HepG2 (cell line): ENCODE results near the gene PCNP. TPM values are rescaled to one million over a fixed set of nuclear protein-coding genes. Genes with fewer than 3 reads are reported as not detected.
A peak's percentile ranks its signal among the peaks of the same experiment; 100 is the strongest.

Source experiments
- DNMT3B ChIP-seq: conservative IDR thresholded peaks from 2 replicates; pipeline ENCODE4 v1.6.1; 2016; ENCODE audit warnings: missing biosample characterization, control low read depth
- FOXA1 ChIP-seq, 2 experiments: fragments of 450-650 bp in 1 of 2; sonication (generic) in 1 of 2; formaldehyde crosslinking in 1 of 2; IDR thresholded peaks; 2 replicates each; pipeline versions ENCODE4 v1.4.0 to v1.6.1; 2016 to 2020; ENCODE audit warnings: missing genetic modification reagents in 1 of 2
- HDAC6 ChIP-seq: fragments of 200-600 bp; sonication (generic); IDR thresholded peaks from 2 replicates; pipeline ENCODE4 v1.7.0; 2017; ENCODE audit warnings: mild to moderate bottlenecking, antibody characterized with exemption, low read length, low read depth
- HNRNPLL ChIP-seq: fragments of 200-400 bp; formaldehyde crosslinking; IDR thresholded peaks from 2 replicates; pipeline ENCODE4 v1.6.1; 2017; ENCODE audit warnings: mild to moderate bottlenecking, low read depth, low read length; ENCODE audit not compliant: poor library complexity, severe bottlenecking
- KMT2A ChIP-seq: sonication (generic); formaldehyde crosslinking; IDR thresholded peaks from 2 replicates; pipeline ENCODE4 v1.4.0; 2020; ENCODE audit warnings: missing genetic modification reagents
- LCORL ChIP-seq, 2 experiments: fragments of 450-650 bp in 1 of 2; sonication (generic) in 1 of 2; formaldehyde crosslinking in 1 of 2; IDR thresholded peaks; 2 replicates each; pipeline versions ENCODE4 v1.5.0 to v1.6.1; 2017 to 2020; ENCODE audit warnings: antibody characterized with exemption in 1 of 2, missing genetic modification reagents in 1 of 2
- NFE2L1 ChIP-seq: sonication (generic); formaldehyde crosslinking; IDR thresholded peaks from 2 replicates; pipeline ENCODE4 v1.4.0; 2020; ENCODE audit warnings: missing genetic modification reagents, mild to moderate bottlenecking, borderline replicate concordance
- PHF21A ChIP-seq: sonication (generic); formaldehyde crosslinking; IDR thresholded peaks from 2 replicates; pipeline ENCODE4 v1.5.0; 2020; ENCODE audit warnings: mild to moderate bottlenecking, missing genetic modification reagents
- RORA ChIP-seq: sonication (generic); formaldehyde crosslinking; IDR thresholded peaks from 2 replicates; pipeline ENCODE4 v1.5.0; 2020; ENCODE audit warnings: mild to moderate bottlenecking, missing genetic modification reagents, moderate library complexity
- ZBTB42 ChIP-seq: sonication (generic); formaldehyde crosslinking; IDR thresholded peaks from 2 replicates; pipeline ENCODE4 v1.5.0; 2020; ENCODE audit warnings: mild to moderate bottlenecking, missing genetic modification reagents
- ZNF121 ChIP-seq: sonication (generic); formaldehyde crosslinking; IDR thresholded peaks from 2 replicates; pipeline ENCODE4 v1.5.0; 2020; ENCODE audit warnings: mild to moderate bottlenecking, missing genetic modification reagents
- ZNF253 ChIP-seq: sonication (generic); formaldehyde crosslinking; IDR thresholded peaks from 2 replicates; pipeline ENCODE4 v1.8.0; 2022; ENCODE audit warnings: mild to moderate bottlenecking, missing genetic modification reagents, borderline replicate concordance
- ZNF329 ChIP-seq: sonication (generic); formaldehyde crosslinking; IDR thresholded peaks from 2 replicates; pipeline ENCODE4 v1.9.0; 2021; ENCODE audit warnings: low read depth, mild to moderate bottlenecking, missing genetic modification reagents
- ZNF333 ChIP-seq: sonication (generic); formaldehyde crosslinking; IDR thresholded peaks from 2 replicates; pipeline ENCODE4 v1.4.0; 2020; ENCODE audit warnings: mild to moderate bottlenecking, missing genetic modification reagents, borderline replicate concordance
- ZNF446 ChIP-seq: sonication (generic); formaldehyde crosslinking; IDR thresholded peaks from 2 replicates; pipeline ENCODE4 v1.5.0; 2020; ENCODE audit warnings: mild to moderate bottlenecking, missing genetic modification reagents
- ZNF678 ChIP-seq: sonication (generic); formaldehyde crosslinking; IDR thresholded peaks from 2 replicates; pipeline ENCODE4 v1.4.0; 2020; ENCODE audit warnings: mild to moderate bottlenecking, missing genetic modification reagents
- ZNF747 ChIP-seq: sonication (generic); formaldehyde crosslinking; IDR thresholded peaks from 2 replicates; pipeline ENCODE4 v1.8.1; 2023; ENCODE audit warnings: missing genetic modification reagents, mild to moderate bottlenecking, borderline replicate concordance
- polyA plus RNA-seq, 8 experiments: library from polyadenylated mRNA; depleted of rRNA in 3 of 8; stranded (reverse) in 7 of 8; unstranded in 1 of 8; fragments of >200 nt; fragmentation: Illumina TruSeq in 4 of 8; extraction: Trizol in 4 of 8; gene quantifications; 2 replicates each; pipeline versions ENCODE4 v1.2.1 to v1.2.3, GENCODE V29; 2011 to 2016; ENCODE audit warnings: low read depth in 4 of 8, missing spikeins in 1 of 8, mixed read lengths in 1 of 8; ENCODE audit not compliant: insufficient read depth in 1 of 8
- total RNA-seq, 5 experiments: library from RNA; depleted of rRNA; stranded (reverse); fragments of >200 nt; fragmentation: Illumina TruSeq; extraction: Trizol; gene quantifications; 2 replicates each; pipeline ENCODE4 v1.2.3, GENCODE V29; 2016; ENCODE audit warnings: low read depth in 1 of 5
- TF ChIP-seq, protein P1 (sequence below): sonication (generic); formaldehyde crosslinking; IDR thresholded peaks from 2 replicates; pipeline ENCODE4 v1.5.0; 2020; ENCODE audit warnings: missing genetic modification reagents
- TF ChIP-seq, protein P2 (sequence below): sonication (generic); formaldehyde crosslinking; IDR thresholded peaks from 2 replicates; pipeline ENCODE4 v1.4.0; 2020; ENCODE audit warnings: mild to moderate bottlenecking, missing genetic modification reagents
- TF ChIP-seq, protein P3 (sequence below): sonication (generic); formaldehyde crosslinking; conservative IDR thresholded peaks from 2 replicates; pipeline ENCODE4 v1.4.0; 2020; ENCODE audit warnings: missing genetic modification reagents

PCNP gene
- total and polyA plus RNA-seq, 2 of the 13 experiments (the other 11 are each of a cell fraction or from before 2014, with no cell fraction given): 44.1 to 78.2 TPM

- TF ChIP-seq RORA (CRISPR knock-in tag) (no peak), LCORL (IDR thresholded peaks at IDR 0.05) (peak; percentile 49; the same call in 1 of the 2 replicates), LCORL (CRISPR knock-in tag; IDR thresholded peaks at IDR 0.05) (no peak; the same call in 1 of the 2 replicates), ZNF747 (no peak), FOXA1 (IDR thresholded peaks at IDR 0.05) (no peak), FOXA1 (CRISPR knock-in tag; IDR thresholded peaks at IDR 0.05) (0 out of 2 replicates have a peak, but pooled peaks have one; percentile 3), HNRNPLL (peak; percentile 63), NFE2L1 (peak; percentile 50; the same call in 1 of the 2 replicates), ZNF678 (CRISPR knock-in tag) (no peak), ZNF121 (CRISPR knock-in tag) (no peak), ZNF253 (CRISPR knock-in tag) (no peak; the same call in 1 of the 2 replicates), DNMT3B (CRISPR knock-in tag) (no peak), PHF21A (no peak), ZNF329 (CRISPR knock-in tag) (0 out of 2 replicates have a peak, but pooled peaks have one; percentile 56), KMT2A (CRISPR knock-in tag) (no peak; the same call in 1 of the 2 replicates), ZNF446 (CRISPR knock-in tag) (peak; percentile 86; the same call in 1 of the 2 replicates), ZNF333 (CRISPR knock-in tag) (peak; percentile 70; the same call in 1 of the 2 replicates), ZBTB42 (CRISPR knock-in tag) (no peak), HDAC6 (no peak)
- TF ChIP-seq, protein P1, sequence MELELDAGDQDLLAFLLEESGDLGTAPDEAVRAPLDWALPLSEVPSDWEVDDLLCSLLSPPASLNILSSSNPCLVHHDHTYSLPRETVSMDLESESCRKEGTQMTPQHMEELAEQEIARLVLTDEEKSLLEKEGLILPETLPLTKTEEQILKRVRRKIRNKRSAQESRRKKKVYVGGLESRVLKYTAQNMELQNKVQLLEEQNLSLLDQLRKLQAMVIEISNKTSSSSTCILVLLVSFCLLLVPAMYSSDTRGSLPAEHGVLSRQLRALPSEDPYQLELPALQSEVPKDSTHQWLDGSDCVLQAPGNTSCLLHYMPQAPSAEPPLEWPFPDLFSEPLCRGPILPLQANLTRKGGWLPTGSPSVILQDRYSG (CRISPR knock-in tag): no peak
- TF ChIP-seq, protein P2, sequence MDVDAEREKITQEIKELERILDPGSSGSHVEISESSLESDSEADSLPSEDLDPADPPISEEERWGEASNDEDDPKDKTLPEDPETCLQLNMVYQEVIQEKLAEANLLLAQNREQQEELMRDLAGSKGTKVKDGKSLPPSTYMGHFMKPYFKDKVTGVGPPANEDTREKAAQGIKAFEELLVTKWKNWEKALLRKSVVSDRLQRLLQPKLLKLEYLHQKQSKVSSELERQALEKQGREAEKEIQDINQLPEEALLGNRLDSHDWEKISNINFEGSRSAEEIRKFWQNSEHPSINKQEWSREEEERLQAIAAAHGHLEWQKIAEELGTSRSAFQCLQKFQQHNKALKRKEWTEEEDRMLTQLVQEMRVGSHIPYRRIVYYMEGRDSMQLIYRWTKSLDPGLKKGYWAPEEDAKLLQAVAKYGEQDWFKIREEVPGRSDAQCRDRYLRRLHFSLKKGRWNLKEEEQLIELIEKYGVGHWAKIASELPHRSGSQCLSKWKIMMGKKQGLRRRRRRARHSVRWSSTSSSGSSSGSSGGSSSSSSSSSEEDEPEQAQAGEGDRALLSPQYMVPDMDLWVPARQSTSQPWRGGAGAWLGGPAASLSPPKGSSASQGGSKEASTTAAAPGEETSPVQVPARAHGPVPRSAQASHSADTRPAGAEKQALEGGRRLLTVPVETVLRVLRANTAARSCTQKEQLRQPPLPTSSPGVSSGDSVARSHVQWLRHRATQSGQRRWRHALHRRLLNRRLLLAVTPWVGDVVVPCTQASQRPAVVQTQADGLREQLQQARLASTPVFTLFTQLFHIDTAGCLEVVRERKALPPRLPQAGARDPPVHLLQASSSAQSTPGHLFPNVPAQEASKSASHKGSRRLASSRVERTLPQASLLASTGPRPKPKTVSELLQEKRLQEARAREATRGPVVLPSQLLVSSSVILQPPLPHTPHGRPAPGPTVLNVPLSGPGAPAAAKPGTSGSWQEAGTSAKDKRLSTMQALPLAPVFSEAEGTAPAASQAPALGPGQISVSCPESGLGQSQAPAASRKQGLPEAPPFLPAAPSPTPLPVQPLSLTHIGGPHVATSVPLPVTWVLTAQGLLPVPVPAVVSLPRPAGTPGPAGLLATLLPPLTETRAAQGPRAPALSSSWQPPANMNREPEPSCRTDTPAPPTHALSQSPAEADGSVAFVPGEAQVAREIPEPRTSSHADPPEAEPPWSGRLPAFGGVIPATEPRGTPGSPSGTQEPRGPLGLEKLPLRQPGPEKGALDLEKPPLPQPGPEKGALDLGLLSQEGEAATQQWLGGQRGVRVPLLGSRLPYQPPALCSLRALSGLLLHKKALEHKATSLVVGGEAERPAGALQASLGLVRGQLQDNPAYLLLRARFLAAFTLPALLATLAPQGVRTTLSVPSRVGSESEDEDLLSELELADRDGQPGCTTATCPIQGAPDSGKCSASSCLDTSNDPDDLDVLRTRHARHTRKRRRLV: peak; percentile 59; the same call in 1 of the 2 replicates
- TF ChIP-seq, protein P3, sequence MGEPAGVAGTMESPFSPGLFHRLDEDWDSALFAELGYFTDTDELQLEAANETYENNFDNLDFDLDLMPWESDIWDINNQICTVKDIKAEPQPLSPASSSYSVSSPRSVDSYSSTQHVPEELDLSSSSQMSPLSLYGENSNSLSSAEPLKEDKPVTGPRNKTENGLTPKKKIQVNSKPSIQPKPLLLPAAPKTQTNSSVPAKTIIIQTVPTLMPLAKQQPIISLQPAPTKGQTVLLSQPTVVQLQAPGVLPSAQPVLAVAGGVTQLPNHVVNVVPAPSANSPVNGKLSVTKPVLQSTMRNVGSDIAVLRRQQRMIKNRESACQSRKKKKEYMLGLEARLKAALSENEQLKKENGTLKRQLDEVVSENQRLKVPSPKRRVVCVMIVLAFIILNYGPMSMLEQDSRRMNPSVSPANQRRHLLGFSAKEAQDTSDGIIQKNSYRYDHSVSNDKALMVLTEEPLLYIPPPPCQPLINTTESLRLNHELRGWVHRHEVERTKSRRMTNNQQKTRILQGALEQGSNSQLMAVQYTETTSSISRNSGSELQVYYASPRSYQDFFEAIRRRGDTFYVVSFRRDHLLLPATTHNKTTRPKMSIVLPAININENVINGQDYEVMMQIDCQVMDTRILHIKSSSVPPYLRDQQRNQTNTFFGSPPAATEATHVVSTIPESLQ (CRISPR knock-in tag): no peak
Observed at GRCh38 chr3:101574388-101575112, 570 bp downstream of the PCNP start (continued).
